GM19025 (cell line): ENCODE results near the gene SLC38A9.

ENCODE experiments used
- ATAC-seq: cut with Tn5 transposase; IDR thresholded peaks from one replicate; pipeline ENCODE4 v1.9.1; 2021; ENCODE audit warnings: mild to moderate bottlenecking, low read depth, moderate library complexity; ENCODE audit not compliant: unreplicated experiment

The SLC38A9 gene

GRCh38 chr5:55592388-55593114 lies 119.6 kb downstream of the SLC38A9 start:
- ATAC-seq = no peak

GRCh38 chr5:55591686-55592085 lies 120.4 kb downstream of the SLC38A9 start:
- ATAC-seq = no peak

GRCh38 chr5:55585206-55585610 lies 126.9 kb downstream of the SLC38A9 start:
- no peak for ATAC-seq

- no peak for ATAC-seq
Observed at GRCh38 chr5:55584398-55585205, 127.5 kb downstream of the SLC38A9 start.

- ATAC-seq = no peak
Observed at GRCh38 chr5:55583578-55583977, 128.5 kb downstream of the SLC38A9 start.

GRCh38 chr5:55582256-55582655 lies 129.9 kb downstream of the SLC38A9 start:
- ATAC-seq = no peak

- no peak for ATAC-seq
Observed at GRCh38 chr5:55580042-55580441, 132.1 kb downstream of the SLC38A9 start.

- ATAC-seq = no peak
Observed at GRCh38 chr5:55578771-55579170, 133.4 kb downstream of the SLC38A9 start.

- no peak for ATAC-seq
Observed at GRCh38 chr5:55577353-55578060, 134.6 kb downstream of the SLC38A9 start.

GRCh38 chr5:55576661-55577060 lies 135.5 kb downstream of the SLC38A9 start:
- no peak for ATAC-seq
